Measurements from ENCODE around the gene APPBP2.
"Not testable (repeated sequence)": the region's sequence is repeated elsewhere in the genome, so short reads cannot be mapped to it uniquely, and the experiment has no call there.

APPBP2 gene

DNA sequence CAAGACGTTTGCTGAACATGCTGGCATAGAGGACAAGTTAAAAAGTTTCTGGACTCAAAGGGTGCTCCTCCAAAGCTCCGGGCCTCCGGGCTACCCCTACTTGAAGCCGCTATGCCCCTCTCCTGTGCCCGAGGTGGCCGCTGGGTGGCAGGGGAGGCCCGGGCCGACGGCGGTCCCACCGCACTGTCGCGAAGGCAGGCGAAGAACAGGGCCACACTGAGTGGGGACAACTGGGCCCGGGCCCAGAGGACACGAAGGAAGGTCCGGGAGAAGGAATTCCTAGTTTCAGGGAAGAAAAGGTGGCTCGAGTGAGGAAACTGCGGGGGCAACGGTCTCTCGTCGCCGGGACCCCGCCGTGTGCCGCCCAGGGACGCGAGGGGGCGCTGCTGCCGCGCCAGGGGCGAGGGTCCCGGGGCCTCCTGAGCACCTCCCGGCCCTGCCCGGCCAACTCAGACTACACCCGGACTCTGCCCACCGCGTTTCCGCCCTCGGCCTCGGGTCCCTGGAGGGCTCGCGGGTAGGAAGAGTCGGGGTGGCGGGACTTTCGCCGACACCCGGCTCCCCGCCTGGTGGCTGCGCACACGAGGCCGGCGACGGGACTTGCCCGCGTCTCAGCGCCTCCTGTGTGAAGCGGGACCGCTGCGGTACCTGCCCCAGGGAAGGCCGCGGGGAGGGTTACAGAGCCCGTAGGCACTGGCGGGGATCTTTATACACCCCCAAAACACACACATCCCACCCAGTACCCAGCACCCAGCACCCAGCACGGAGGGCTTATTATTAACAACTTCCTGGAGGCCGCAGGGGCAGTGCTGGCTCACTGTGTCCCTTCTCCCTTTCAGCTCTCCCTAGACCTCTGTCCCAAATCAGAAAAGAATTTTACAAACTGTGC is 104.5 kb downstream of the APPBP2 start:
- Mint-ChIP-seq H3K27me3 (no peaks in the 10 kb centered on the region), H3K27ac (peak overlapping the region; percentile 90), H3K36me3 (no peaks in the 10 kb centered on the region), H3K4me3 (peak overlapping the region; percentile 78), H3K4me1 (ENCODE audit: low read depth) (peaks cover 9% of the 10 kb centered on the region), H3K9me3 (ENCODE audit: low read depth) (no peaks in the 10 kb centered on the region)

DNA sequence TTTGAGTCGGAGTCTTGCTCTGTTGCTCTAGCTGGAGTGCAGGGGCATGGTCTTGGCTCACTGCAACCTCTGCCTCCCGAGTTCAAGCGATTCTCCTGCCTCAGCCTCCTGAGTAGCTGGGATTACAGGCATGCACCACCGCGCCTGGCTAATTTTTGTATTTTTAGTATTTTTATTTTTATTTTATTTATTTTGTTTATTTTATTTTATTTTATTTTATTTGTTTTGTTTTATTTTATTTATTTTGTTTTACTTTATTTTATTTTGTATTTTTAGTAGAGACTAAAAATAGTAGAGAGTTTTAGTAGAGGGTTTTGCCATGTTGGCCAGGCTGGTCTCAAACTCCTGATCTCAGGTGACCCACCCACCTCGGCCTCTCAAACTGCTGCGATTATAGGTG is 106.2 kb downstream of the APPBP2 start:
- H3K9me3 Mint-ChIP-seq (ENCODE audit: low read depth); H3K27ac Mint-ChIP-seq; H3K4me3 Mint-ChIP-seq; H3K27me3 Mint-ChIP-seq; H3K4me1 Mint-ChIP-seq (ENCODE audit: low read depth); H3K36me3 Mint-ChIP-seq: not testable (repeated sequence)

DNA sequence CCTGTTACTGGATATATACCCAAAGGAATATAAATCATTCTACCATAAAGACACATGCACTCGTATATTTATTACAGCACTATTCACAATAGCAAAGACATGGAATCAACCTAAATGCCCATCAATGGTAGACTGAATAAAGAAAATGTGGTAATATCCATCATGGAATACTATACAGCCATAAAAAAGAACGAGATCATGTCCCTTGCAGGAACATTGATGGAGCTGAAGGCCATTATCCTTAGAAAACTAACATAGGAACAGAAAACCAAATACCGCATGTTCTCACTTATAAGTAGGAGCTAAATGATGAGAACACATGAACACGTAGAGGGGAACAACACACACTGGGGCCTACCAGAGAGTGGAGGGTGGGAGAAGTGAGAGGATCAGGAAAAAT is 107.0 kb downstream of the APPBP2 start:
- H3K4me3 Mint-ChIP-seq; H3K27ac Mint-ChIP-seq; H3K4me1 Mint-ChIP-seq (ENCODE audit: low read depth); H3K9me3 Mint-ChIP-seq (ENCODE audit: low read depth); H3K36me3 Mint-ChIP-seq; H3K27me3 Mint-ChIP-seq: not testable (repeated sequence)

DNA sequence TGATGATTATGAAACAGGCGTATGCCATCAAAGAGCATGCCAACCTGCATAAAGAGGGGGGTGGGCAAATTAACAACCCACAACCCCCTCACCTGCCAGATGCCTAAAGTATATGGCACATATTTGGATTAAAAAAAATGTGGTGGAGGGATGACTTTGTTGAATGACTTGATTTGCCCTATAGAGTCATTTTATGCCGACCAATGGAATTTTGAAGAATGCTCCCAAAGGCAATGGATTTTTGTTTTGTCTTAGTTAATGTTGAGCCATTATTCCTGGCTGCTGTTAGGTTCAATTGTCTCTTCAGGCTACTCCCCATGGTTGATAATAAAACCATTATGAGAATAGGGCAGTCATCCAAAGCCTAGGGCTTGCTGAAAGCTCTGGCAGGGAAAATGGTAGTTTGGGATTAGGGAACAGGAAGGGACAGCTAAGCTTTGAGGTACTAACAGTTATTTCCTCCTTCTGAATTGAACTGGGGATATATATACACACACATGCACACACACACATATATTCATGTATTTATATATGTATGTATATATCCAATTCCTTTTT is 109.6 kb downstream of the APPBP2 start:
- peaks cover 3% of the 10 kb centered on the region for H3K27me3 Mint-ChIP-seq
- peaks cover 5% of the 10 kb centered on the region for H3K4me1 Mint-ChIP-seq (ENCODE audit: low read depth)
- no peak overlapping the region for H3K4me3 Mint-ChIP-seq
- no peak overlapping the region for H3K27ac Mint-ChIP-seq
- H3K36me3 Mint-ChIP-seq: no peaks in the 10 kb centered on the region
- no peaks in the 10 kb centered on the region for H3K9me3 Mint-ChIP-seq (ENCODE audit: low read depth)

DNA sequence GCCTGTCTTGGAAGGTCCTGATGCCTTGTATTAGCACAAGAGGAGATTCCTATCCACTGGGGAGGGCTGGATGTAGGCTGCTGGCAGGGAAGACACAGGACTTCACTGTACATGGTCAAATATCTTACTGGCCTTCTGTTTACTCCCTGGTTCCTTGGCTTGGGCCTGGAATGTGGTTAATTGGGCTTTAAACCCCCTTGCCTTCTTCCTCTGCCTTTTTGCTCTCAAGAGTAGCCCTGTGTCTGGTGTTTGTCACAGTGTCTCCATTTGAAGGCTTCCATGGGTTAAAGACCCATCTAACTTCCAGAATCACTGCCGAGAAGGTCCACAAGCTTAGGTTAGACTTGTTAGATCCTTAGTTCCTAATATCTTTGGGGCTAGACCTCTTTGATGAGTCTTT is 110.9 kb downstream of the APPBP2 start:
- no peaks in the 10 kb centered on the region for H3K9me3 Mint-ChIP-seq (ENCODE audit: low read depth)
- no peak overlapping the region for H3K27ac Mint-ChIP-seq
- H3K27me3 Mint-ChIP-seq: peaks cover 3% of the 10 kb centered on the region
- no peak overlapping the region for H3K4me3 Mint-ChIP-seq
- no peaks in the 10 kb centered on the region for H3K4me1 Mint-ChIP-seq (ENCODE audit: low read depth)
- no peaks in the 10 kb centered on the region for H3K36me3 Mint-ChIP-seq

DNA sequence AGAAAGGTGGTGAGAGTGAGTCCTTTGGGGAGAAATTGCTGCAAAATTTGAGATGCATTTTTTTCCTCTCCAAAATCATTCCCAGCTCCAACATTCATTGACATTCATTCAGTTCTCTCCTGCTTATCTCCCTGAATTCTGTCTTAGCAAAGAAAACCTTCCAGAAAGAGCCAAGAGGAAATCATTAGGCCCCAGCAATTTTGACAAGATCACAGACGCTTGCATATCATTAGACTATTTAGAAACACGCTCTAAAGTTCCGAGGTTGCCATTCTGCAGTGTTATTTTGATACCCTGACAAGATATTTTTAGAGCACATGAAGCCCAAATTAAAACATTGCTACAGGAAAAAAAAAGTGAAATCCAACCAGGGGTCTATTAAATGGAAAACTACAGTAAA is 113.3 kb downstream of the APPBP2 start:
- Mint-ChIP-seq H3K9me3 (ENCODE audit: low read depth) (no peaks in the 10 kb centered on the region), H3K27me3 (peaks cover 3% of the 10 kb centered on the region), H3K4me3 (no peak overlapping the region), H3K4me1 (ENCODE audit: low read depth) (no peaks in the 10 kb centered on the region), H3K36me3 (no peaks in the 10 kb centered on the region), H3K27ac (no peak overlapping the region)

DNA sequence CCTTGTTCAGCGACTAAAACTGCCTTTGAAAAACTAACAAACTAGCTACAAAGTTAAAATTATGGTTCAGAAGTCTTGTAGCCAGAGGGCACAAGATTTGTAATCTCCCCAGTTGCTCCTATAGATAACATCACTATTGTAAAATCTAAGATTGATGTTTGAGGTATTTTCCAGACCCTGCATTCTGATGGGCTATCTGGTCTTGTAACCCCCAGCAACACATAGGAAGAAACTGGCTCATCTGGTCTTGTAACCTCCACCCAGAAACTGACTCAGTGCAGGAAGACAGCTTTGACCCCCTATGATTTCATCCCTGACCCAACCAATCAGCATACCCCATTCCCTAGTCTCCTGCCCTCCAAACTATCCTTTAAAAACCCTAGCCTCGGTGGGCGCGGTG is 116.0 kb downstream of the APPBP2 start:
- H3K27ac Mint-ChIP-seq: no peak overlapping the region
- no peaks in the 10 kb centered on the region for H3K9me3 Mint-ChIP-seq (ENCODE audit: low read depth)
- no peak overlapping the region for H3K4me3 Mint-ChIP-seq
- H3K27me3 Mint-ChIP-seq: no peaks in the 10 kb centered on the region
- H3K4me1 Mint-ChIP-seq (ENCODE audit: low read depth): no peaks in the 10 kb centered on the region
- H3K36me3 Mint-ChIP-seq: no peaks in the 10 kb centered on the region

DNA sequence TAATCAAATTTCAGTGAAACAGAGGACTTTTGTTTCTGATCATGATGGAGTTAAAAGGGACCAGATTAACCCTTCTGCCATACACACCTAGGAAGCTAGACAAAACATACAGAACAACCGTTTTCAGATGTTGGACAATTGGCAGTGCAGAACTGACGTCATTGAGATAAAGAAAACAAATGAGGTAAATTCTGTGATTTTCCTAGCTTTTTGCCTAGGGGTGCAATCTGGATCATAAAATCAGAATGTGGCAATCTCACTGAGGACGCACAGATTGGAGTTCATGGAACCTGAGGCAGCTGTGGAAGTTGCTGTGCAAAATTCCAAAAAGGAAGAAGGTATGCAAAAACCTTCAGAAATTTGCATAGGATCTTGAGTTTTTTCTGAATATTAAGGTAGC is 119.2 kb downstream of the APPBP2 start:
- Mint-ChIP-seq H3K27me3 (no peaks in the 10 kb centered on the region), H3K4me1 (ENCODE audit: low read depth) (no peaks in the 10 kb centered on the region), H3K27ac (no peak overlapping the region), H3K9me3 (ENCODE audit: low read depth) (no peaks in the 10 kb centered on the region), H3K36me3 (no peaks in the 10 kb centered on the region), H3K4me3 (no peak overlapping the region)

DNA sequence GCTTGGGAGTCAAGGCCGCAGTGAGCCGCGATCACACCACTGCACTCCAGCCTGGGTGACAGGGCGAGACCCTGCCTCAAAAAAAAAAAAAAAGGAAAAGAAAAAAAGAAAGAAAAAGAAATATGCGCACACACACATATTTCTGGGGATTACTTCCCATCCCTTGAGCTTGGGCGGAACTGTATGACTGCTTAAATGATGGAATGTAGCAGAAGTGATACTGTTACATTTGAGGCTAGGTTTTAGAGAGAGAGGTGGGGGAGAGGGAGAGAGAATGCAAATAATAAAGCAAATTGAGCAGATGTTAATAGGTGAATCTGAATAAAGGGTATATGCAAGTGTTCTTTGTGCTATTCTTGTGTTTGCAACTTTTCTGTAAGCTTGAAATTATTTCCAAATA is 122.1 kb downstream of the APPBP2 start:
- peaks cover 2% of the 10 kb centered on the region for H3K4me1 Mint-ChIP-seq (ENCODE audit: low read depth)
- no peaks in the 10 kb centered on the region for H3K36me3 Mint-ChIP-seq
- no peak overlapping the region for H3K27ac Mint-ChIP-seq
- H3K4me3 Mint-ChIP-seq: no peak overlapping the region
- no peaks in the 10 kb centered on the region for H3K27me3 Mint-ChIP-seq
- H3K9me3 Mint-ChIP-seq (ENCODE audit: low read depth): no peaks in the 10 kb centered on the region

DNA sequence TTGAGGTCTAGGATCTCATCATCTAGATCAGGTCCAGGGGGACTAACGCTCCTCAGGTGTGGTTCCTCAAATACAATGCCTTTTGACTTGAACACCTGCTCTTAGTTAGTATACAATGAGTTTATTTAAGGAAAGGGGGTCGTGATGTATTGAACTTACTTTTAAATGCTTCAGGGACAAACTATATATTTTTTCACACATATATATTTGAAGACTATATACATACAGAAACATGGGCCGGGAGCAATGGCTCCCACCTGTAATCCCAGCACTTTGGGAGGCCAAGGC is 122.6 kb downstream of the APPBP2 start:
- Mint-ChIP-seq H3K27ac (no peak overlapping the region), H3K4me3 (no peak overlapping the region), H3K36me3 (no peaks in the 10 kb centered on the region), H3K27me3 (no peaks in the 10 kb centered on the region), H3K4me1 (ENCODE audit: low read depth) (peaks cover 3% of the 10 kb centered on the region), H3K9me3 (ENCODE audit: low read depth) (no peaks in the 10 kb centered on the region)

DNA sequence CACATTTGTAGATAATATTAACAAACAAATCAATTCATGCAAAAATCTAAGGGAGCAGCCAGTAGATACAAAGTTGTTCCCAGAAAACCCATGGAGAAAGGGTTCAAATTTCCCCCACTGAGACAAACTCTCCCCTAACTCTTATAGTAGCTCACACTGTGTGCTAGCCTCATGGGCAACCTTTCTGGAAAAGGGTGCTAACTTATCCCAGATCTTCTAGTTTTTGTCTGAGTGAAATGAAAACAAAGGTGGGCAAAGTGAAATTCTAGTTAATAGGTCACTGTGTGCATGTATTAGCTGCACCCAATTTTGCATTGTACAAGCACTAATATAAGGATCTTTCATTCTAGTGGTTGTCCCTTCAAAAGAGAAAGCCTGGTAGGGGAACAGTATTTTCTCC is 124.2 kb downstream of the APPBP2 start:
- Mint-ChIP-seq H3K36me3 (no peaks in the 10 kb centered on the region), H3K4me3 (no peak overlapping the region), H3K27ac (no peak overlapping the region), H3K27me3 (no peaks in the 10 kb centered on the region), H3K9me3 (ENCODE audit: low read depth) (no peaks in the 10 kb centered on the region), H3K4me1 (ENCODE audit: low read depth) (peaks cover 12% of the 10 kb centered on the region)

DNA sequence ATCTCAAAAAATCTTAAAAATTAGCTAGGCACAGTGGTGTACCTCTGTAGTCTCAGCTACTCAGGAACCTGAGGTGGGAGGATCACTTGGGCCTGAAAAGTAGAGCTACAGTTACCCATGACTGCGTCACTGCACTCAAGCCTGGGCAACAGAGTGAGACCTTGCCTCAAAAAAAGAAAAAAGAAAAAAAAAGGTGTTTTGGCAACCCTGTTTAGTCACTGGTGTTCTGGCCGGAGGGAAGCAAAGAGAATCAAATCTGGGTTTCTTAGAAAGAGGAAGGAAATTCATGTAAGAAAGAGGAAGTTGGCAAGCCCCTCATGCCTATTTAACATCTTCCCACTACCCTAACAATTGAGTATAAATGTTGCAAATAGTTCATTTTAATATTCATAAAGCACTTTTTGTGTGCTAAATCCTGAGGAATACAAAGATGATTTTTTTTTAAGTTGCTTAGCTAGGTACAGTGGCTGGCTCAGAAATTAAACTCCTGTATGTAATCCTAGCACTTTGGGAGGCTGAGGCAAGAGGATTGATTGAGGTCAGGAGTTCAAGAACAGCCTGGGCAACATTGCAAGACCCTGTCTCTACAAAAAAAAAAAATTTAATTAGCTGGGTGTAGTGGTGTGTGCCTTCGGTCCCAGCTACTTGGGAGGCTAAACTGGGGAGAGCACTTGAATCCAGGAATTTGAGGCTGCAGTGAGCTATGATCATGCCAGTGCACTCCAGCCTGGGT is 127.6 kb downstream of the APPBP2 start:
- peak overlapping the region; percentile 23 for H3K27ac Mint-ChIP-seq
- H3K27me3 Mint-ChIP-seq: no peaks in the 10 kb centered on the region
- H3K4me1 Mint-ChIP-seq (ENCODE audit: low read depth): peaks cover 23% of the 10 kb centered on the region
- H3K36me3 Mint-ChIP-seq: no peaks in the 10 kb centered on the region
- H3K9me3 Mint-ChIP-seq (ENCODE audit: low read depth): no peaks in the 10 kb centered on the region
- no peak overlapping the region for H3K4me3 Mint-ChIP-seq

DNA sequence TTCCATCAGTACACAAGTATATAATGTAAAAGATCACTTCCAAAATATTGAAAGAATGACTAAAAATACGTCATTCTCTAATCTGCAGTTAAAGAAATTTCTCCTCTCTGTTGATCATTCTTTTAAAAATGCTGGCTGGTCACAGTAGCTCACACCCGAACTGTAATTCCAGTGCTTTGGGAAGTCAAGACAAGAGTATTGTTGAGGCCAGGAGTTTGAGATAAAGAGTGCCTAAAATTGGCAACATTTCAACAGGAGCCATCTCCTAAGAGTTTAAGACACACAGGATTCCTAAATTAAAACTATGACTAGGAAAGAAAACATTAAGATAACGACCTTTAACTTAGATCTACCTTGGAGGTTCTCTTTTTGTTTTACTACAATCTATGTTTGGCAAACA is 129.6 kb downstream of the APPBP2 start:
- Mint-ChIP-seq H3K36me3 (no peaks in the 10 kb centered on the region), H3K9me3 (ENCODE audit: low read depth) (no peaks in the 10 kb centered on the region), H3K4me1 (ENCODE audit: low read depth) (peaks cover 32% of the 10 kb centered on the region), H3K4me3 (no peak overlapping the region), H3K27ac (no peak overlapping the region), H3K27me3 (no peaks in the 10 kb centered on the region)

DNA sequence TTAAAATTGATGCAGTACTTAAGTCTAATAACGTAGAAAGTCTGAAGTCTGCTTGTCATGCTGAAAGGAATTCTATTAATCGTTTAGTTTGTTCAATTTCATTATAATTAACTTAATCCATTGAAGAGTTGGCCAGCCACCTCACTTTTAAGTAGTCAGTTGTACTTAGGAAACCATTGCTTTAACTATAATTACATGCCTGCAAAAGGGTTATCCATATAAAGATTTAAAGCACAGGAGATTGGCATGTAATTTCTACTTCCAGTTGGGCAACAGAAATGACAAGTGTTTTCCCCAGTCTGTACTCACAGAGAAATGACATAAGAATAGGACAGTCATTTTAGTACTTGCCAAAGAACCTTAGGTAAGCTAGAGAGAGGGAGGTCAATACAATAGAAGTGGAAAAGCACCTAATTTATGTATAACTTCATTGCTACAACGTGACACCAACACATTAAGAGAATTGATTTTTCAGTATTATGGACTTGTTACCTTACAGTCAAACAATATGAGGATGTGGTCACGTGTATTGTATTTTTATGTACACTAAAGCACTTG is 130.5 kb downstream of the APPBP2 start:
- Mint-ChIP-seq H3K4me1 (ENCODE audit: low read depth) (peaks cover 40% of the 10 kb centered on the region), H3K27me3 (no peaks in the 10 kb centered on the region), H3K4me3 (no peak overlapping the region), H3K9me3 (ENCODE audit: low read depth) (no peaks in the 10 kb centered on the region), H3K27ac (peak overlapping the region; percentile 36), H3K36me3 (no peaks in the 10 kb centered on the region)

All from activated naive CD8-positive, alpha-beta T cell (primary cell).